Naive thymus-derived CD4-positive, alpha-beta T cell (primary cell): ENCODE measurements around the gene FOXB1. TPM values are rescaled to one million over a fixed set of nuclear protein-coding genes. Genes with fewer than 3 reads are reported as not detected.

Experiments used
- ATAC-seq: fragments of 150-1000 bp; cut with Tn5 transposase; 2 replicates; pipeline ENCODE4 v1.10.0; 2021; ENCODE audit warnings: mild to moderate bottlenecking, moderate library complexity
- CTCF ChIA-PET: fragments of 350-600 bp; sonication (Branson Sonifier 250); formaldehyde crosslinking; loops from one replicate; lab custom pipeline; 2021; ENCODE audit warnings: antibody characterized with exemption; lab: Charles Lee
- POLR2A ChIA-PET: fragments of 350-600 bp; sonication (Branson Sonifier 250); formaldehyde crosslinking; loops from one replicate; lab custom pipeline; 2021; ENCODE audit warnings: antibody characterized with exemption, inconsistent platforms; lab: Charles Lee
- DNase-seq, 9 donors: peaks; one replicate each; pipeline versions ENCODE4 v3.0.0 to v3.0.0-alpha.2; 2020 to 2022; ENCODE audit warnings: mixed read lengths in 1 of 9
- H3K27ac ChIP-seq: one replicate; pipeline ENCODE4 v1.7.0; 2013; ENCODE audit warnings: mild to moderate bottlenecking, low read depth, low read length, moderate library complexity
- H3K27me3 ChIP-seq, 2 donors: one replicate each; pipeline ENCODE4 v1.7.0; 2013; ENCODE audit warnings: low read length in 2 of 2, mild to moderate bottlenecking in 2 of 2, moderate library complexity in 2 of 2; ENCODE audit not compliant: control insufficient read depth in 2 of 2, insufficient read depth in 2 of 2
- H3K36me3 ChIP-seq, 3 experiments: 1 replicate in 2 of 3; 2 replicates in 1 of 3; pipeline ENCODE4 v1.7.0; 2013; ENCODE audit warnings: low read length in 3 of 3, mild to moderate bottlenecking in 3 of 3, moderate library complexity in 1 of 3; ENCODE audit not compliant: insufficient read depth in 3 of 3, control insufficient read depth in 2 of 3
- H3K4me1 ChIP-seq, 2 donors: one replicate each; pipeline ENCODE4 v1.7.0; 2013; ENCODE audit warnings: low read length in 2 of 2, mild to moderate bottlenecking in 2 of 2, moderate library complexity in 1 of 2; ENCODE audit not compliant: control insufficient read depth in 2 of 2, insufficient read depth in 2 of 2
- H3K4me3 ChIP-seq: 2 replicates; pipeline ENCODE4 v1.7.0; 2013; ENCODE audit warnings: mild to moderate bottlenecking, low read length
- H3K9me3 ChIP-seq, 3 experiments: 1 replicate in 2 of 3; 2 replicates in 1 of 3; pipeline ENCODE4 v1.7.0; 2013; ENCODE audit warnings: low read length in 3 of 3; ENCODE audit not compliant: control insufficient read depth in 2 of 3
- H3K27ac Mint-ChIP-seq, 9 donors: one replicate each; pipeline ENCODE4 v1.8.0; 2020 to 2022; ENCODE audit warnings: mixed read lengths in 9 of 9, mild to moderate bottlenecking in 8 of 9, moderate library complexity in 5 of 9, inconsistent platforms in 2 of 9
- H3K27me3 Mint-ChIP-seq, 5 donors: one replicate each; pipeline ENCODE4 v1.8.0; 2021 to 2022; ENCODE audit warnings: mixed read lengths in 5 of 5, mild to moderate bottlenecking in 1 of 5
- H3K36me3 Mint-ChIP-seq, 5 donors: one replicate each; pipeline ENCODE4 v1.8.0; 2020 to 2022; ENCODE audit warnings: mixed read lengths in 5 of 5, mild to moderate bottlenecking in 3 of 5, inconsistent platforms in 1 of 5
- H3K4me1 Mint-ChIP-seq, 7 donors: one replicate each; pipeline ENCODE4 v1.8.0; 2020 to 2022; ENCODE audit warnings: mixed read lengths in 7 of 7, mild to moderate bottlenecking in 3 of 7, inconsistent platforms in 1 of 7
- H3K4me3 Mint-ChIP-seq, 10 donors: one replicate each; pipeline ENCODE4 v1.8.0; 2020 to 2022; ENCODE audit warnings: mild to moderate bottlenecking in 10 of 10, mixed read lengths in 10 of 10, moderate library complexity in 6 of 10, inconsistent platforms in 2 of 10
- H3K9me3 Mint-ChIP-seq, 11 donors: one replicate each; pipeline ENCODE4 v1.8.0; 2020 to 2022; ENCODE audit warnings: mixed read lengths in 11 of 11, mild to moderate bottlenecking in 4 of 11, inconsistent platforms in 1 of 11, moderate library complexity in 1 of 11
- intact Hi-C, 2 donors: fragments of 100-400 bp; cut with micrococcal nuclease; formaldehyde crosslinking; loops; one replicate each; pipeline ENCODE4 v1.15.1; 2023
- polyA plus RNA-seq, 2 donors: library from polyadenylated mRNA; unstranded; fragments of 300-500 nt; fragmentation: Illumina TruSeq; gene quantifications; one replicate each; pipeline ENCODE4 v1.2.3, GENCODE V29; 2021
- total RNA-seq, 6 experiments: library from RNA in 5 of 6; stranded (reverse) in 5 of 6; gene quantifications; 1 replicate in 5 of 6; 2 replicates in 1 of 6; pipeline ENCODE4 v1.2.3 and lab custom pipeline; 2021 to 2026

FOXB1 gene
- total and polyA plus RNA-seq, 7 experiments from 2014 or later: 0.12 to 0.97 (median 0.27) TPM; not detected in 2

GRCh38 chr15:60000824-60001609 is 3.1 kb upstream of the FOXB1 start:
- ChIA-PET CTCF (no interaction called here), POLR2A (no interaction called here)
- peaks cover 23 to 37% of the 10 kb centered on the region in 2 donors for H3K4me1 ChIP-seq
- peaks cover 29 to 81% (median 59%) of the 10 kb centered on the region in 7 donors for H3K4me1 Mint-ChIP-seq
- H3K27ac Mint-ChIP-seq: peak overlapping the region in 8 of 9 donors; percentile 43 to 88 (median 78)
- ATAC-seq (no peak), DNase-seq (peak in 1 of 9 donors; percentile 23)
- intact Hi-C loops: no loop called here
- H3K4me3 ChIP-seq: no peak overlapping the region
- peak overlapping the region in 5 of 10 donors; percentile 4 to 41 (median 24) for H3K4me3 Mint-ChIP-seq
- peaks cover 0 to 12% (median 8%) of the 10 kb centered on the region in 5 donors for H3K36me3 Mint-ChIP-seq
- peaks cover 74 to 96% (median 90%) of the 10 kb centered on the region in 5 donors for H3K27me3 Mint-ChIP-seq
- no peak overlapping the region for H3K27ac ChIP-seq
- H3K27me3 ChIP-seq: peaks cover 23 to 95% of the 10 kb centered on the region in 2 donors
- H3K9me3 Mint-ChIP-seq: peaks cover 0 to 46% (median 17%) of the 10 kb centered on the region in 11 donors
- no peaks in the 10 kb centered on the region for H3K36me3 ChIP-seq
- peaks cover 0 to 15% (median 0%) of the 10 kb centered on the region in 3 experiments for H3K9me3 ChIP-seq

GRCh38 chr15:60001610-60002527 is 2.2 kb upstream of the FOXB1 start:
- DNase-seq: peak in 1 of 9 donors; percentile 29
- peaks cover 73 to 96% (median 90%) of the 10 kb centered on the region in 5 donors for H3K27me3 Mint-ChIP-seq
- H3K4me3 Mint-ChIP-seq: peak overlapping the region in 7 of 10 donors; percentile 16 to 63 (median 49)

DNA sequence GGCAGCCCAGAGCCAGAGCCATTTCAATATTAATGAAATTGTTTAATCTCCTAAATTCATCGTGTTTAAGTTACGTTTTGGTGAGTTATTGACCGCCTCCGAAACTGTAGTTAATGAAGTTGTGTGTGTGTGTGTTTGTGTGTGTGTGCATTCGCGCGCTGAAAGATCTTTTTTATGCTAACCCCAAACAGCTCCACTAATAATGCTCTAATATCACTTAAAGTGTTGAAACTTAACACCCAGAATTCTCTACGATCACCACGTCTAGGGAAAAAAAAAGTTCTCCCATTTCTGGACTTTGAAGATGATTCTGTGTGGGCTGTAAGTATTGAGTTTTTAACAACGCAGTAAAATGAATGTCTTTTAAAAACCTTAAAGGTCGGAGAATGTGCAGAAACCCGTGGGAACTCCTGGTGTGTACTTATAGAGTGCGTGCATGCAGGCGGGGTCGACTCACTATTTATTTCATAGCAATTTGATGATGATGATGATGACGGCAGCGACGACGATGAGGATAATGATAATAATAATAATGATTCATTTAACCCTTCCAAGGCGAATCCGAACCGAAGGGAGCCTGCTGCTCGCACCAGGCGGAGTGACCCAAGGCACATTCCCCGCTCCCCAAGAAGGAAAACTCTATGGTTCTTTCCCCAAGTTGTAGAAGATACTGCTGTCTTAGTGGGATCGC is 1.4 kb upstream of the FOXB1 start:
- CTCF ChIA-PET: interaction anchor here (0.5 kb wide), 1 partner anchor 14 kb away, joined by 3 read pairs; no protein-coding TSS in a partner anchor
- H3K4me3 ChIP-seq: no peak overlapping the region
- POLR2A ChIA-PET: interaction anchor here (0.6 kb wide), 1 partner anchor 641 kb away, joined by 6 read pairs; no protein-coding TSS in a partner anchor
- peaks cover 23 to 27% of the 10 kb centered on the region in 2 donors for H3K4me1 ChIP-seq
- peaks cover 70 to 94% (median 89%) of the 10 kb centered on the region in 5 donors for H3K27me3 Mint-ChIP-seq
- intact Hi-C loops: no loop called here
- DNase-seq (no peak), ATAC-seq (no peak)
- H3K27ac ChIP-seq: no peak overlapping the region
- H3K36me3 ChIP-seq: no peaks in the 10 kb centered on the region
- H3K36me3 Mint-ChIP-seq: peaks cover 0 to 12% (median 8%) of the 10 kb centered on the region in 5 donors
- peaks cover 0 to 15% (median 0%) of the 10 kb centered on the region in 3 experiments for H3K9me3 ChIP-seq
- H3K4me3 Mint-ChIP-seq: peak overlapping the region in 9 of 10 donors; percentile 5 to 63 (median 20)
- peaks cover 0 to 39% (median 17%) of the 10 kb centered on the region in 11 donors for H3K9me3 Mint-ChIP-seq
- H3K4me1 Mint-ChIP-seq: peaks cover 30 to 74% (median 55%) of the 10 kb centered on the region in 7 donors
- peak overlapping the region in 8 of 9 donors; percentile 29 to 88 (median 65) for H3K27ac Mint-ChIP-seq
- peaks cover 23 to 94% of the 10 kb centered on the region in 2 donors for H3K27me3 ChIP-seq

More at GRCh38 chr15:60001610-60002527, 2.2 kb upstream of the FOXB1 start:
- POLR2A ChIA-PET: no interaction called here
- intact Hi-C loops: no loop called here
- Histone ChIP-seq H3K9me3 (peaks cover 0 to 15% (median 0%) of the 10 kb centered on the region in 3 experiments), H3K27ac (no peak overlapping the region), H3K27me3 (peaks cover 21 to 95% of the 10 kb centered on the region in 2 donors), H3K4me3 (no peak overlapping the region), H3K36me3 (no peaks in the 10 kb centered on the region), H3K4me1 (peaks cover 26 to 33% of the 10 kb centered on the region in 2 donors)
- no peak for ATAC-seq
- Mint-ChIP-seq H3K36me3 (peaks cover 0 to 12% (median 8%) of the 10 kb centered on the region in 5 donors), H3K27ac (peak overlapping the region in 8 of 9 donors; percentile 45 to 88 (median 78)), H3K4me1 (peaks cover 34 to 81% (median 60%) of the 10 kb centered on the region in 7 donors), H3K9me3 (peaks cover 0 to 39% (median 17%) of the 10 kb centered on the region in 11 donors)
- CTCF ChIA-PET: interaction anchor here (0.5 kb wide), 1 partner anchor 14 kb away, joined by 3 read pairs; no protein-coding TSS in a partner anchor

DNA sequence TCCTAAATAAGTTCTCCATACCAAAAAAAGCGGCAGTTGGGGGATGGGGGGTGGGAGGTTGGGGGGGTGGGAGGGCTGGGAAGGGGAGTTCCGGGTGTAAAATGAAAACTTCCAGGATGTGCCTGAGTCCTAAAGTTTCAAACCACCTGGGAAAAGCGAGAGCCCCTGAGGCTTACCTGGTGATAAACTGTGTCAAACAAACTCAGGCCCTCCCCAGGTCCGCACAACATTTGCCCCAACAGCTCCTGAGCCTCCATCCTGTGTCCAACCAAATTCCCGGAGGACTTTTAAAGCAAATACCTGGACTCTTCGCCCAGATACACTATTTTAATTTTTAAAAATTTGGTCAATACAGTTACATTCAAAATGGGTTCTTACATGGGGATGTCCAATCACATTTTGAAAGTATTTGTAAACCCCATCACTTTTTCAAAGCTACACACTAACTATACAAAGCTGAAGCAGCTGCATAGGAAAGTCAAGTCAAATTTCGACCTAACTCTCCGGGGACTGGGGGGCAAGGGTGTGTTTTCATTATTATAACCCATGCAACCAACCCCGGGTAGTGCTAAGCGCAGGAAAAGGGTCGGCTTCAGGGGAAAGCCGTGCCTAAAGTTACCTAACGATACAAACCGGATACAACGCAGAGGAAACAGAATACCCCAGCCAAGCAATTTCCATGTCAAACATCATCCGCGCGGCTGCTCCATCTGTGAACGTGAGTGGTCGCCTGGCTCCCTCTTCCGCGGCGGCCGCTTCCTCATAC is 685 bp upstream of the FOXB1 start:
- peaks cover 22 to 94% of the 10 kb centered on the region in 2 donors for H3K27me3 ChIP-seq
- H3K36me3 ChIP-seq: no peaks in the 10 kb centered on the region
- CTCF ChIA-PET: interaction anchor here (0.6 to 0.8 kb wide), 2 partner anchors 131 to 250 kb away, joined by 3 read pairs; no protein-coding TSS in a partner anchor
- H3K4me1 ChIP-seq: peaks cover 23 to 27% of the 10 kb centered on the region in 2 donors
- no peak overlapping the region for H3K27ac ChIP-seq
- Mint-ChIP-seq H3K4me1 (peaks cover 30 to 67% (median 55%) of the 10 kb centered on the region in 7 donors), H3K27ac (peak overlapping the region in 4 of 9 donors; percentile 8 to 84 (median 58)), H3K4me3 (peak overlapping the region; percentile 59 to 97 (median 84)), H3K9me3 (peaks cover 0 to 39% (median 17%) of the 10 kb centered on the region in 11 donors), H3K36me3 (peaks cover 0 to 12% (median 10%) of the 10 kb centered on the region in 5 donors), H3K27me3 (peaks cover 68 to 94% (median 88%) of the 10 kb centered on the region in 5 donors)
- POLR2A ChIA-PET: interaction anchor here (0.6 to 2.2 kb wide), 4 partner anchors 9 to 641 kb away, joined by 3 to 8 read pairs (median 4); no protein-coding TSS in a partner anchor
- peak overlapping the region; percentile 49 for H3K4me3 ChIP-seq
- ATAC-seq (no peak), DNase-seq (peak in 4 of 9 donors; percentile 27 to 38 (median 32))
- peaks cover 0 to 15% (median 0%) of the 10 kb centered on the region in 3 experiments for H3K9me3 ChIP-seq
- intact Hi-C loops: loop anchor here in 1 of 2 donors (2.0 kb wide), 1 partner anchor 201 kb away; no protein-coding TSS in a partner anchor

- Mint-ChIP-seq H3K4me1 (peaks cover 30 to 61% (median 51%) of the 10 kb centered on the region in 7 donors), H3K9me3 (peaks cover 0 to 37% (median 17%) of the 10 kb centered on the region in 11 donors), H3K27me3 (peaks cover 76 to 94% (median 89%) of the 10 kb centered on the region in 5 donors), H3K4me3 (peak overlapping the region; percentile 80 to 97 (median 90)), H3K36me3 (peaks cover 0 to 17% (median 10%) of the 10 kb centered on the region in 5 donors), H3K27ac (peak overlapping the region in 6 of 9 donors; percentile 28 to 97 (median 60))
- Histone ChIP-seq H3K36me3 (no peaks in the 10 kb centered on the region), H3K27ac (no peak overlapping the region), H3K9me3 (peaks cover 0 to 15% (median 0%) of the 10 kb centered on the region in 3 experiments), H3K27me3 (peaks cover 27 to 90% of the 10 kb centered on the region in 2 donors), H3K4me3 (peak overlapping the region; percentile 49), H3K4me1 (peaks cover 23 to 27% of the 10 kb centered on the region in 2 donors)
- intact Hi-C loops: loop anchor here in 1 of 2 donors (1.0 to 5.0 kb wide), 6 partner anchors 42 to 577 kb away; no protein-coding TSS in a partner anchor
- POLR2A ChIA-PET: interaction anchor here (2.2 kb wide), 1 partner anchor 10 kb away, joined by 8 read pairs; no protein-coding TSS in a partner anchor
- ATAC-seq (no peak), DNase-seq (peak in 4 of 9 donors; percentile 21 to 49 (median 36))
- CTCF ChIA-PET: interaction anchor here (0.6 kb wide), 1 partner anchor 130 kb away, joined by 3 read pairs; no protein-coding TSS in a partner anchor
These were observed 788 bp downstream of the FOXB1 start for GRCh38 chr15:60004846-60005351.
